IPS DF 4.7 (cell line): ENCODE measurements around the gene FTO.

Experiments
- DNase-seq: peaks from one replicate; pipeline ENCODE4 v3.0.0-alpha.2; 2013; ENCODE audit warnings: low spot score; ENCODE audit errors: extremely low read depth

FTO gene

DNA sequence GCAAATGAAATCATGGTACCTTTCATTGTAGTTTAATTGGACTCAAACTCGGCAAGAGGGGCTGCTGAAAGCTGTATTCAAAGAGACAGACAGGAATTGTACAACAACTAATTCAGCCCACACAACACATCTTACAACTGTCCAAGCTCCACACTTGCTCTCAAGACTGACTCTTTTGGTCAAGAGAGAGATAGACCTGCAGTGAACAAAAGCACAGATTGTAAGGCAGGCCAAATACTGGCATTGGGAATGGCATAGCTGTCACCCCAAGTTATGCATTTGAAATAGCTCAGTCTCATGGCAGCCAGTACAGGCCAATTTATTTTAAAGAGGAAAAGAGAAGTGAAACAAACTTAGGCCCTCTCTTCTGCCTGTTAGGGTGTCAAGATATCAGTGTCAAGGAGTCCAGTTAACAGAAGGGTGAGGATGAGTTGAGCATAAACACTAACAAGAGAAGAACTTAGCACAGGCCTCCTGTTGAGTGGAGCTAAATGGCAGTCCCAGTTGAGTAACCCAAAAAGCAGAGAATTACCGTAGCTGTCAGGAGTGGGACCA is 366.9 kb downstream of the FTO start:
- DNase-seq: no peak

DNA sequence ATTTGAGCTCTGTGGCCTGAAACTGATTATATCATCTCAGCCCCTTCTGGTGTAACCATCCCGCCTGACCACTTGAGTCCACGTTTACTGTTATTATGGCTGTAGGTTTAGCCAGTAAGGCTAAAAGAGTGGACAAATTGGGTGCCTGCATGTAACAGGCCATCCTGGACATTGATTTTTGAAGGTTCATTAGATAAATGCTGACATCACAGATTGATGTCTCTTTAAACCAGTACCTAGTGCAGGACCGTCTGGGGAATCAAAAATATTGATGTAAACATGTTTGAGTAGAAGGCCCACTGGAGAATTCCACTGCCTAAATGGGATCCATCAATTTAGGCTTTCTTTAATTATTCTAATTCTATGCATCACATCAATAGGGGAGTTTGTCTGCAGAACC is 367.6 kb downstream of the FTO start:
- no peak for DNase-seq

DNA sequence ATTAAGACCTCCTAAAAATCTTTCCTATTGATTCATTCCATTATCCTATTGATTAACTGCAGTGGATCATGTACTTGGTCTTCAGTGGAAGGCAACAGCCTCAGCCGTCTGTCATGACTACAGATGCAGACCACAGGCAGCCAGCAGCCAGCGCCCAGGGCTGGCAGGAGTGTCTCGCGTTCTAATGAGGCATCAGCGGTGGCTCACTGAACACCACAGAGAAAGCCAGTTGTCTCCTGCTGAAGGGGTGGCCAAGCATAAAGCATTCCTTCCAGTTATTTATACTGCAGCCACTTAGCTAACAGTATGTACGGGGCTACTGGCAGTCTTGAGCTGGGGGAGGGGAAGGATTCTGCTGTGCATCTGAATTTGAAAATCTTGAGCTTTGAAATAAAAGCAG is 368.3 kb downstream of the FTO start:
- DNase-seq: no peak

DNA sequence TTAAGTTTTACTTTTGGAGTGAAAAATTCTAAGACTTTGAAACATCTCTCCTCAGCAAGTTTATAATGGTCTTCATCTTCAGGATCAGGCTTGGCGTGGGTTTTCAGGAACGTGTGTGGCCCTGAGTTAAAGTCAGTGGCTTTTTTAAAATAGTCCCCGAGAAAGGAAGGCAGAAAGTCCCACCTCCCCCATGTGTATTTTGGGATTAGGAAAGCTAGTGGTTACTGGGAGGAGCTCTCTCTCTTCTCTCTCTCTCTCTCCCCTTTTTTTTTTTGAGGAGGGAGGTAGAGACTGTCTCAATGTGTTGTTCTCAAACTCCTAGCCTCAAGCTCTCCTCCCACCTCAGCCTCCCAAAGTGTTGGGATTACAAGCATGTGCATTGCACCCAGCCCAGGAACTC is 369.4 kb downstream of the FTO start:
- DNase-seq: no peak

DNA sequence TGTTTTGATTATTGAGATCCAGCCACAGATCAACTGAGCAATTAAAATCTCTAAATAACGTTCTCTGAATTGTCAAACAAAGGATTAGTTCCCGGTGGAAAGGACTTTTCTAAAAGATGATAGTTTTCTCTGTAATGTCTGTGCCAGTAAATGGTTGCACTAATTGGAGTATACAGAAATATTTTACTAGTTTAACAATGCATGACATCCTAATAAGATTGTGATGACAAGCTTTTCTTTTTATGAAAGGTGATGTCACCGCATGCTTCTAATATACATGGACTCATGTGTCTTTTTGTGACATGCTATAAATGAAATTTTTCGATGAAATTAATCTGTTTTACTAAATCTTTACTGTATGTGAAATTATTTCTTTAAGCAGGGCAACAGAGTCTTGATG is 371.5 kb downstream of the FTO start:
- no peak for DNase-seq

DNA sequence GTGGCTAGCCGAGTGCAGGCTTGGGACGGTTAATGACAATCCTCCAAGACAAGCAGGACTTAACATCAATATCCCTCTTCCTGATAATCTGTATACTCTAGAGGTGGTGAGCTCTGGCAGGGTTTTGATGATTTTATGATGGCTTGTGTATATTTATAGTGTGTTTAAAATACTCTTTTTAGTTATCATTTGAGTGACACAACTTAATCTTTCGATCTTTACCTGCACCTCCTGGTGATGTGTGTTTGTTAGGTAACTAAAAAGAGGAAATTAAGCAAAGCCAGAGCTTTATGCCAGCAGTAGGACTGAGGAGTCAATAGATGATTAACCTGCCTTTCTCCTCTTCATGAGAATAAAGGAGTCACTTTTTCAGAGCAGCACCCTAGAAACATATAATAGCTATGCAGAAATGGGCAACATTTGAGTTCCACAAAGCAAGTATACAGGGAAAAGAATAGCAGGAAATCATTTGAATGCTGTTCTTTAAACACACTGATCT is 372.1 kb downstream of the FTO start:
- DNase-seq: no peak

DNA sequence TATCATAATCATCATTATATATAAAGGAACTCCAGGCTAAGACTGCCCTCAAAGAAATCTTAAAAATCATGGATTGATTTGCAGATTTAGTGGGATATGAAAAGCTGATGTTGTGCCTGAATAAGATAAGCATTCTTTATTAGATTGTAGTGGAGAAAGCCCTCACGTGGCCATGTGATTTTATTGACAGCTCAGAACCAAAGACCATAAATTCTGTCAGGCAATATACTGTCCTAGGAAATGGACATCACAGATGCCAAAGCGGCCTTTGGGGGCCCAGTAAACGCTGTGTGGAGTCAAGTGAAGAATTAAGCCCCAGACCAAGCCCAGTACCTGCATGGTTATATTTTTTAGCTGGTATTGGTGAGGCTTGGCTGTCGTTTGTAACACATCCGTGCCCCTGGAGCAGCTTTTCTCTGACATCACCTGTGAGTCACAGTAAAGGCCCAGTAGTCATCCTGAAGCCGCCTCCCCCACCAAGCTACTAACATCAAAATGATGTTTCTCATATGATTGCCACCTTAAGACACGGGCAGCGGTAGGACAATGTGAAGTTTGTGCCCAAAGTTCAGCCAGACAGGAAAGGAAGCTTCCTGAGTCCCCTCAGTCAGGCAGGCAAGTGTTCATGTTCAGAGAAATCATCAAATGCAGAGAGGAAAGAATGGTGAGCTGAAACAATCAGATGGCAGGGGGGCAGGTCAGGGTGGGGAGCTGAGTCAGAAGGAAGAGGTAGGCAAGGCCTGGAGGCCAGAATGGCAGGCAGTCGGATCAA is 373.3 kb downstream of the FTO start:
- no peak for DNase-seq

DNA sequence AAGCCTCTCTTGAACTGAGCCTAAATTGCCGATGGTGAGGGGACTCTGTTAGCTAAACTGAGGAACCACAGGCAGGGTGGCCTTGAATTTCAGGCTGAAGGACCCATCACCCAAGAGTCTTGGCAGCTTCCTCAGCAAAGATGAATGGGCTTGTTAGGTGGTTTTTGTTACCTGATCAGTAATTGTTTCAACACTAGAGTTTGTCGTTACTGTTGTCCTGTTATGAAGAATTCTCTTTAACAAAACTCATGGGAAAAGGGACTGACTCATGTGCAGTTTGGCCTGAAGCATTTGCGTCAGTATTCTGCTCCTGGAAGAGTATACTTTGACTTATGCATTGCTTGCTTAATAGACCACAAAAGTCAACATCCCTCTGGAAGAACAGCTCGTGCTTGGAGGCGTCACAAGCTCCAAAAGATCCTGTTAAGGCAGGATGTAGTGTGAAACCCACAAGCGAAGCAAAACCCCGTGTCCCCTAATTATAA is 376.6 kb downstream of the FTO start:
- DNase-seq: no peak

DNA sequence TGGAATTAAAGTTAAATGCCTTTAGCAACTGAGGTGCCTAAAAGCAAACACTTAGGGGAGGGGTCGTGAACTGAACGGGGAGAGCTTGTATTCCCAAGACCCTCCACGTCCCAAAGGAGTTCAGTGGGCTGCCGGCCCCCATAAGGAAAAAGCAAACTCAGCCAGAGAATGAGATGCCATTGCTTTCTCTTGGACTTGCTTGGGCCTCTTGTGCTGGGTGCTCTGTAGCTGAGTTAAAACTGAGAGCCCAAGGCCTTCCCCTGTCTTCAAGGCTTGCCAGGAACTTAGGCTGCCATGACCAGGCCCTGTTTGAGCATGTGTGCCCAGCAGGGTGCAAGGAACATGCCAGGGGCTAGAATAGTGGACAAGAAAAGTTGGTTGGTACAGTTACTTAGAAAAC is 382.8 kb downstream of the FTO start:
- DNase-seq: no peak

DNA sequence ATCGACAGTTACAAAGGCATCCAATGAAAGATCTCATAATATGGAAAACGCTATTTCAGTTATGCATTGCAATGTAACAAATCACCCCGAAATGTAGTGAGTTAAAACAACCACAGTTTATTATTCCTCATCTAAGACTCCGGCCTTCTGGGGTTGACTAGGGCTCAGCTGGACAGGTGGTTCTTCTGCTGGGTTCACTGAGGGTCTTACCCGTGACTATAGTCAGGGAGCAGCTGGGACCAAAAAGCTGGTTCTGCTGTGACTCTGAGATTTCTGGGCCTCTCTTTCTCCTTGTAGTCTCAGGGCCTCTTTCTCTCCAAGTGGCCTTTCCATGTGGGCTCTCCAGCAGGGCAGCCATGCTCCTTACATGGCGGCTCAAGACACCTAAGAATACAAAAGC is 386.6 kb downstream of the FTO start:
- no peak for DNase-seq

DNA sequence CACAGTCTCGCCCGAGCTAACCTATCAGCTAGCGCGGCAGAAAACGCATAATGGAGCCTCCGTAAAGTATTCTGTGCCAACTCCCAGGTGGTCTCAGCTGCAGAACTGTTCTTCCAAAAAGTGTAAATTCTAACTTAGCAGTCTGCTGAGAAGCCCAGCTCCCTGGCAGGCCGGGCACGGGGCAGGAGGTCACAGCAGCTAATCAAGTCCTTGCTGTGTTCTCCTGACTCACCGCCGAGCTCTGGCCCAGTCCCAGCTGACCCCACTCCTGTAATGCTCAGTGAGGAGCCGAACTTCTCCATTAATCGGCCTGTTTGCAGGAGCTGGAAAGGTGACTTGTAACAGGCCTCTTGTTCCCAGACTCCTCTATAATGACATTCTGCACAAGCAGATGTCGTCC is 389.3 kb downstream of the FTO start:
- DNase-seq: no peak

DNA sequence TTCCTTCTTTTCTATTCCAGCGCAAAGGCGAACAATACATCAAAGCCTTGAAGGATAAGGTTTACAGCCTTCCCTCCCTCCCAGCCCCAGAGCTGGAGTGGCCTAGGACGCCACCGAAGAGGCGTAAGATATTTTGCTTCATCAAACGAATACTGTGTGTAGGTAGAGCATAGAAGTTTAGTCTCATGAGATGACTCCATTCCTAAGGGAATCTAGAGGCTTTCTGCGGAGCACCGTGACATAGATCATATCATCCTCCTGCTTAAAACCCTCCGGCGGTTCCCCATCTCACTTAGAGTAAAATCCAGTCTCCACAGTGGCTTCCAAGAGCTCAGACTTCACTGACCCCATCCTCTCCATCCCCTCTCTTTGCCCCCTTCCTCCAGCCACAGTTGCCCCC is 390.7 kb downstream of the FTO start:
- DNase-seq: no peak

DNA sequence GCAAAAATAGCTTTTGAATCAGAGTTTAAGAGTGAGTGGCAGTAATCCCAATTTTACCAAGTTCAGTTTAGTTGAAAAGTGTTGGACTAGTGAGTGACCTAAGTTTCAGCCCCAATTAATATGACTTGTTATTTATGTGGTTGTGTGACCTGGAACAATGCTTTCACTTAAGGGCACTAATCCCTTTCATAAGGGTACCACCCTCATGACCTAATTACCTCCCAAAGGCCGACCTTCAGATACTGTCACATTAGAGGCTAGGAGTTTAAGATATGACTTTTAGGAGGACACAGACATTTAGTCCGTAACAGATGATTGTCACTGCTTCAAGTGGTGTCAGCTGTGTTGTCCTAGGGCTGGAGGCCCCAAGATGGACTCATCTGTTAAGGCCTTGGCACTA is 392.7 kb downstream of the FTO start:
- no peak for DNase-seq

DNA sequence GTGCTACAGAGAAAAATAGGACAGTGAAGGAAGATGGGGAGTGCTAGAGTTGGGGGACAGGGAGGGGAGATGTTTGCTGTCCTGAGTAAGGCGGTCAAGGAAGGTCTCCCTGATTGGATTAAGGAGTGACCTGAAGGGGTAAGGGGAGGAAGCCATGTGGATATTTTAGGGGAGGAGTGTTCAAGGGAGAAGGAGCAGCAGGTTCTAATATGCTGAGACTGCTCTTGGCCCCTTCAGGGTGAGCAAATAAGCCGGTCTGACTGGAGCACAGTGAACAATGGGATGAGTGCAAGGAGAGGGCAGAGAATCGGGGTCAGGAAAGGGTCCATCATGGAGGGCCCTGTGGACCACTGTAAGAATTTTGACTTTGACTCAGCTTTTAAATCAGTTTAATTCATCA is 393.8 kb downstream of the FTO start:
- DNase-seq: no peak

DNA sequence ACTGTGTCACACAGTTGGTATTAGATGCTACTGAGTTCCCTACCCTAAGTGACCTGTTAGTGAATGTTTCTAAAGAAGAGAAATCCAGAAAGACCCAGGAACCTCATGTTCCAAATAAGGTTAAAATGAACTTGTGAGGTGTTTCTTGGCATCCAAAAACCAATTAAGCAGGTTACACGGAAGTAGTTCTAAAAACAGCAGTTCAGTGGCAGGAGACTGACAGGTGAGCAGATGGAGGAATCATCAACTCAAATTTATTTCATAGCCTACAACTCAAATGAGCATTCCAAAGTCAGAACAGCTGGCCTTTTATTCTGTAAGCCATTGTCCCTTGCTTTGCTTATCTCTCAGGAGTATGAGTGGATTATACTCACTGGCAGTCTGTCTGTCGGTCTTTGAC is 394.3 kb downstream of the FTO start:
- no peak for DNase-seq

DNA sequence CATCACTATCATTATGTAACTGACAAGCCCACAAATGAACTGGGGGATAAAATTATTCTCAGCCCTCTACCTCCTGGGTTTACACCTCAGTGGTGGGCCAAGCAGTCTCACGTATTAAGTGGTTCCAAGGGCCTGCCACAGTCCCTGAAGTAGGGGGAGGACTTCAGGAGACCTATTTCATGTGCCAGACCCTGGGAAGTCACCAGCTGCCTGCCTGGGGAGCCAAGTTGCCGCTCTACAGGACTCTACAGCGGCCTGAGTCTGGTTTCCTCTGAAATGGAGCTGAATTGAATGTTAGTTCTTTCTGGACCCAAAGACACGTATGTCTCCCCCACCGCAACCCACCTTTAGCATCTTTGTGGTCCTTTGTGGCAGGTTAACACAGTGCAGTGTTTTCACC is 395.7 kb downstream of the FTO start:
- DNase-seq: no peak

DNA sequence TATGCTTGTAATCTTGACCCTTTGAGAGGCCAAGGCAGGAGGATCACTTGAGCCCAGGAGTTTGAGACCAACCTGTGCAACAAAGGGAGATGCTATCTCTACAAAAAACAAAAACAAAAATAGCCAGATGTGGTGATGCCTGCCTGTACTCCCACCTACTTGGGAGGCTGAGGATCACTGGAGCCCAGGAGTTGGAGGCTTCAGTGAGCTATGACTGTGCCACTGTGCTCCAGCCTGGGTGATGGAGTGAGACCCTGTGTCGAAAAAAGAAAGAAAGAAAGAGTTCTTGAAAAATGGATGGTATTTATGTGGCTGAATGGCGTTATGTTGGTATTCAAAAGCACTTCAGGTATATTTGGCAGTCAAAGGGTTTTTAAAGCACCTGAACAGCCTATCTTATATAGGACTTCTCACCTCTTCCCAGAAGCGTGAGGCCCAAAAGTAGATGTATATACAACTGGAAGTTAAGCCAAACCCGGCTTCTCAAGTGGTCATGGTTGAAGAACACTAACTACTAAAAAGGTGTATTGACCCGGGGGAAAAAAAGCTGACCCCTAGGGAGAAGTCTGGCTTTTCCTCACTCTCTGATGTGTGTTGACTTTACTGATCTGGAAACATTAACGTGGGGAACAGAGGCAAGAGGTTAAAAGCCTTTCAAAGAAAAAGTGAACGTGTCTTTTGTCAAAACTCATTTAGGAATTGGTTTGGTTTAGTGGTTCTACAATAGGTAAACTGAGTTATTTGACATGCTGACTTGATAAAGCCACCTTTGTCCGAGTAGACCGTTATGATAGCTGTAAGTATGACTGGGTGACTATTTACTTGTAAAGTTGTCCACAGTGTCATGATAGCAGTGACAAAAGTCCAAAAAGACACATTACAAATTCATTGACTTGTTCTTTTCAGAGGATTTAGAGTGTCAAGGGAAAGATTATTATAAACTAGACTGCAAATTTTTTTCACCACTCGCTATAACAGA is 399.2 kb downstream of the FTO start:
- DNase-seq: no peak

DNA sequence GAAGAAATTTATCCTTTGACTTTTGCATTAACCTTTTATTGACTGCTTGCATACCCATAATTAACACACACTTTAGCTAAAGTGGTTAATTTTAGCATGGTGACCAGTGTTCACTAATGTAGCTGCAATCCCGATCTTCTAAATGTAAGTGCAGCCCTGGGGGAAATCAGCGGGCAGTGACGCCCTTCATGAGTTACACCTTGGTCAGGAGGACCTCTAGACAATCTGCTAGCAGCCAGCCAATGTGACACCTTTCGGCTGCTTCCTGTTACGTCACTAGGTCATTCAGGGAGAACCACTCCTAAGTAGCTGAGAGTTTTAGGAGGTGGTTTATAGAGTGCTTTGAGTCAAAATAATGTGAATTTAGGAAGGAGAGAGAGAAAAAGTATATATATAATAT is 402.1 kb downstream of the FTO start:
- no peak for DNase-seq

DNA sequence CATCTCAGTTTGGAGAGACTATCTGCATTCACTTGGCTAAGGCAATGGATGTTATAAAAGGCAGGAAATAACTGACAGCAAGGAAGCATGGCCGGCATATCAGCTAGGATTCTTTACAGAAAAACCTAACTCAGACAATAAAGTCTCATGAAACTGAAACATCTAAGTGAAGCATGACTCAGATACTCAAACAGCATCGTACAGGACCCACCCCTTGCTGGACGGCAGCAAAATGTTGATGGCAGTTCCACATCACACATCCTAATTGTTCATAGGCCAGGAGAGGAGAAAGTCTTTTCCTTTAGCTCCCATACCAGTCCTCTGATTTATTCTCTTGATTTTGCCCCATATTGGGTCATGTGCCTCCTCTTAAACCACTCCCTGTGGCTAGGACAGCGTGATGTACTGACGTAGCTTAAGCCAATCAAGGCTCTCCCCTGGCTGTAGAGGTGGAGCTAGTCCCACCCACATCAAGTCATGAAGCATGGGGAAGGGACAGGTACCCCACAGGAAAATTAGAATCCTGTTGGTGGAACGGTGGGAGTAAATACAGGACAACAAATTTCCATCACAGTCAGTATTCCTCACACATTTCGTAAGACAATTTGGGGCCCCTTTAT is 403.7 kb downstream of the FTO start:
- DNase-seq: no peak

DNA sequence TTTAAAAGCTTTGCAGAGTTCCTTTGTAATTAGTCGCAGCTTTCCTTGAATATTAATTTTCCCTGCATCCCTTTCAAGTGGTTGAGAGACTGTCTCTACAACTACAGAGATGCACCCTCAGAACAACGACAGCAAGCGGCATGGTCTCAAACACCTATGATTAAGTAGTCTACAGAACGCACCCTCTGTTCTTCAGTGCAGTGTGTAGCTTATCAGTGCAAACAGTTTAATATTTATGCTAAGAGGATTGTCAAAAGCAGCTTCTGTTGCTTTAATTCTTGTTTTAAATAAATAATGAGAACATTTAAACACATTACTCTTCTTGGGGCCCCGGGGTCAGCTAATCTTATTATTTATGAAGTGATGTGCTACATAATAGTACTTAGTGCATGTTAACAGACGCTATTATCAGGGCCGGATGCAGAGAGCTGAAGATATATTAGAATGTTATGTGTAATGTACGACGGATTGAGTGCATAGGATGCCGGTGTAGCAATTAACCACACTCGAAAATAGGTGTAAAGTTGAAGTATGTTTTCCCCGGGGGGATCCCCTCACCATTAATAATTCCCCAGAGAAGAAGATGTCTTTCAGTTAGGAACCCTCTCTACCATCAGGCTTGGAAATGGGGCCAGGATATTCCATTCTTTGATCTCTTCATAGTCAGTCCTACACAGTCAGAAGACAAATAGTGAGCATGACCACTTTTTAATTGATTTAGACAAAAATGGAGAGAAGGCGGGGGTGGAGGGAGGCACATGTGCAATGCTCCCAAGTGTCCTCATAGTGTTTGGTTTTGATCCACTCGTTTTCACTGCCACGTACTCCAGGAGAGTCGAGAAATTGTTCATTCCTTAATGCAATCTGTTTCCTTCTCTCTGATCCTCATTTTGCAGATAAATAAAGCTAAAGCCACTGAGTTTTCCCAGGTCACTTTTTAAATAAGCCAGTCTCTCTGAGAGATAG is 406.3 kb downstream of the FTO start:
- DNase-seq: no peak
